Measurements from ENCODE around the gene IFI27L2.
"Not testable (repeated sequence)": the region's sequence is repeated elsewhere in the genome, so short reads cannot be mapped to it uniquely, and the experiment has no call there.

Gene IFI27L2, protein sequence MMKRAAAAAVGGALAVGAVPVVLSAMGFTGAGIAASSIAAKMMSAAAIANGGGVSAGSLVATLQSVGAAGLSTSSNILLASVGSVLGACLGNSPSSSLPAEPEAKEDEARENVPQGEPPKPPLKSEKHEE

DNA sequence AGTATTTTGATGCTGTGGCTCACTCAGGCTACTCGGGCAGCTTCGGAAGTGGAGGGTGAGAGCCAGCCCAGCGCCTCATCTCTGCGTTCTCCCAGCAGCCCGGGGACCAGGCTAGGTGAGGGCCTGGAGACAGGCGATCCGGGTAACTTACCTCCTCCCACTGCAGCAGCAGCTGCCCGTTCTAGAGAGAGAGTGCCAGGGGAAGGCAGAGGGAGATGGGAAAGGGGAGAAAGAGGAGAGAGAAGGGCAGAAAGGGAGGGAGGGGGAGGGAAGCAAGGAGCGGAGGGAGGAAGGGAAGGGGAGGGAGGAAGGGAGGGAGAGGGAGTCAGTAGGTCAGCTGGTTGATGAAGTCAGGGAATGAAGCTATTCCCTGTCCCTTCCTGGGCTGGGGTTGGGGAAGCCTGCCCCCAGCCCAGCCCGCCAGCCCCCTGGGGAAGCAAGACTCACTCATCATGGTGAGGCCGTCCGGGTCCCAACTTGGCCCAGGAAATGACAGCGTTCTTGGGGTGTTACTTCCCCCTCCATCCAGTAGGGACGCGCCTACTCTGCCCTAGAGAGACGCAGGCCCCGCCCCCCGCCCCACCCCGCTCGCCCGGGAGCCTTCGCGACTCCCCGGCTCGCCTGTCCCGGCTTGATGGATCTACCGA is at the start of gene IFI27L2:
Gene IFI27L2 (minus strand): TSS at position 494 of the 647 bp plus-strand sequence. CDS start 40 bp downstream, at position 454.
- peak; percentile 47 for DNase-seq

DNA sequence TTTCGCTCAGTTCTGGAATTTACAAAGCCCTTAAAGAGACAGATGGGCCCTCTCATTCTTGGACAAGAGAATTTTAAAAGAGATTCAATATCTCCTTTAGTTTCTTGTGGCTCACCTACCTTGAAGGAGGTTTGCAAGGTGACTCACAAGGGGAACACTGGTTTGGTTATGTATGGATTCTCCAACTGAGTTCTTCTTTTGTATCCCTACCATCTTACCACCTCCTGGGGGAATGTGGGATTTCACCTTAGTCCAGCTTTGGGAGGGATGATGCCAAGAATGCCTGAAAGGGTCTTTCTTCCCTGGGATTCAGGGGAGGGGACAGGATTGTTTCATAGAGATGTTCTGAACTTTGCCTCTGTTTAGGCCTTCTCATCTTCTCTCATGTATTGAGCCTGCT is 48.4 kb upstream of the IFI27L2 start:
- no peak for DNase-seq

DNA sequence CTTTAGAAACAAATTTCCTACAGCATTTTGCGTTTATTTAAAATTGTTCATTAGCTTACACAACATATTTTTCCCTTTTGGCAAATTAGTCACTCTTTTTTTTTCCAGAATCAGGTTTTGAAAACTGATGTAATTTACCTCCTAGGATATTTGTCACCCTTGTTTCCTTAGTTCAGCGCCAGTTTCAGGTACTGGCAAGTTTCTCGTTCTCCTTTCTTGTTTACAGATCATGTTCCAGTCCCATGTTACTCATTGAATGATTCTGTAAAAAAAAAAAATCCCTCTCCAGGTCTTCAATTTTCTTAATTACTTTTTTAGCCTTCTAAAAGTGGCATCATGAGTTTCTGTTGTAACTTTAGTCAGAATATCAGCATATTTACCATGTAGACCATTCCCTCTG is 47.4 kb upstream of the IFI27L2 start:
- no peak for DNase-seq

DNA sequence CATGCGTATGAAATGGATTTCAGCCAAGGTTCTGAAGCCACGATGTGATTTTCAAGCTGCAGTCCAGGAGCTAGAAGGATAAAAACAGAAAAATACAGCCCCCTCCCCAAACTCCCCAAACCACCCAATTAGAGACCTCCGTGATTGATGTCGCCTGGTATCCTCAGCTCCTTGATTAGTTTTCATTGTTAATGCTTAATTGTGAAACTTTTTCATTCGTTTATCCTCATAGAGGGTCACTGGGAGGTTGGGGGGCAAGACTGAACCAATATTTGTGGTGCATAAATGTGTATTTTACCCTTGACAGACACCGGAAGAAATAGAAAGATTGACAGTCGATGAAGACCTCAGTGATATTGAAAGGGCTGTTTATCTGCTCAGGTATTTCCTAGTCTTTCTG is 46.3 kb upstream of the IFI27L2 start:
- no peak for DNase-seq

DNA sequence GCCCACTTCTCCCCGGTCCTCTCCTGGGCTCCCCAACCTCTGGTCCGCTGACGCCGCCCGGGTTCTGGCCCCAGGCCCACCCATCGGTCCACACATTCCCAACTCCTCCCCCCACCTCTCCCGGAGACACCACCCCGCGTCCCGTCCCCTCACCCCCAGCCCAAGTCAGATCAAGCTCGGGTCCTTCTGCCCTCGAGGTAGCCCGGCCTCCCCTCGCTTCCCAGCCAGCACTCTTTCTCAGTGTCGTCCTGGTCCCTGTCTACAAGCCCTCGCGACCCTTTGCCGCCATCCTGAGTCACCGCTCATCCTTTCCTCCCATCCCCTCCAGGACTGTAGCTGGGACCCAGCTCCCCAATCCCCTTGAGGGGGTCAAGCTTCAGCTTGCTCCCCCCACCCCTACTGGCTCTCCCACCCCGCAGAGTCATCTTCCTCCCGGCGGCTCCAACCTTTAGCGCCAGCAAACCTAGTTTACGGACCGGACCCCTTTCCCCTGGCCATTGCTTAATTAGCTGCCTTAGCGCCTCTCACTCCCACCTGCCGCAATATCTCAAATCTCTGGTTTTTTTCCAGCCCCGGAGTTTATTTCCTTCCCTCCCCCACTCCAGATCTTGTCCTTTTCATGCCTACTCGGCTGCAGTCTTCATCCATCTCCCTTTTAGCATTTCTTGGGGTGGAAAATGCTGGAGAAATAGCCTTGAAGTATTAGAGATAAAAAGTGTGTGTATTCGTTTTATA is 45.8 kb upstream of the IFI27L2 start:
- peak; percentile 7 for DNase-seq

DNA sequence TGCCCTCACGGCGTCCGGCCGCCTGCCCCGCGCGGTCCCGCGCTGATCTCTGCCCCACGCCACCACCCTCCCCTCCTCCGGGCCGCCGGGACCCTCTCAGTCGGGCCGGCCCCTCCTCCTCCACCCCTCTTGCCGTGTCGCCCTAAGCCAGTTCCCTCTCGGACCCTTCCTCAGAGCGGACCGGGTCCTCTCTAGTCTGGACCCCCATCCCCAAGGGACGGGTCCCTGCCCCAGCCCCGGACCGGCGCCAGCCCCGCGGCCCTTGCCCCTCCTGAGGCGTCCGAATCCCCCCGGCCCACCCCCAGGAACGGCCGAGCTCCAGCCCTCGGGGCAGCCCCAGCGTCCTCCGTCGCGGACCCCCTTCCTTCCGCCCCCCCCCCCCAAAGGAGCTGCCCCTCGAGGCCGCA is 45.2 kb upstream of the IFI27L2 start:
- DNase-seq, result no peak

DNA sequence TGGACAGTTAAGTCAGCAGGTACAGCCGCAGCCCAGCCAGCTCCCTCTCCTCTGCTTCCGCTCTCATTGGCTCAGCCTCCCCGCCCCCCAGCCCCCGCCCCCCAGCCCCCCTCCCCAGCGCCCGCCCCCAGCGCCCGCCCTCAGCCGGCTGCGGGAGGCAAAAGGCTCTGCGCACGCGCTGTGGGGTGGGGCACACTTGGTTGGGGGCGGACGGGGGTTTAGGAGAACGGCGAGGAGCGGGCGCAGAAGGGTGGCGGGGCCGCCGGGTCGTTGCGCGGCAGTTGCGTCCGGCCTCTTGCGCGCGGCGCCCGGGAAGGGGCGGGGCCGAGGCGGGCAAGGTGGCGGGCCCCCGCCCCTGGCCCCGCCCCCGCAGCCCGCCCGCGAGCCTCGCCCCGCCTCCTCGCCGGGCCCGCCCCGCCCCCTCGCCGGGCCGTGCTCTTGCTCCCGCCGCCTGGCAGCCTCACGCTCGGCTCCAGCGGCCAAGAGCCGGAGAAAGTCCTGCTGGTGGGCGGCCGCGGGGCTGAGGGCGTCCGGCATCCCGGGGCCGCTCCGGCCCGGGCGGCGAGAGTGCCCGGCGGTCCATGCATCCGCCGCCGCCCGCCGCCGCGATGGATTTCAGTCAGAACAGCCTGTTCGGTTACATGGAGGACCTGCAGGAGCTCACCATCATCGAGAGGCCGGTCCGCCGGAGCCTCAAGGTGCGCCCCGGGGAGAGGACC is 44.6 kb upstream of the IFI27L2 start, which contains the start of gene PPP4R4:
Gene PPP4R4 (plus strand): TSS at position 438 of the 719 bp plus-strand sequence. CDS start 144 bp downstream, at position 582.
- peak; percentile 83 for DNase-seq

DNA sequence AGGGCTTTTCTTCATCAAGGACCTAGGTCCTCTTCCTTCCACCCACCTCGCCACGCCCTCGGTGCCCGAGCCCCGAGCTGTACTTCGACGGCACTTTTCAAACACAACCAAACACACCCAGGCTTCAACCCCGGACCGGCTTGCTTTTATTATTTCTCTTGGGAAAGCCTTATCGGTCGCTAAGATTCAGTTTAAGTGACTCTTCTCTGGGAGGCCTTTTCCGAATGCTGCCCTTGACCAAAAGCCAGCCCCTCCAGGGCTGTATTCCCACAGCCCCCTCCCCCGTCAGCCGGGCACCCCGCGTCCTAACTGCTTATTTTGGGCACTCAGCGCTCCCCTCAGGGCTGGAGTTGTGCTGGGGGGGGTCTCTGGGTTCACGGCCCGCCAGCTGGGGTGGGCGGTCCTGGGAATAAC is 44.1 kb upstream of the IFI27L2 start:
- DNase-seq, result no peak

DNA sequence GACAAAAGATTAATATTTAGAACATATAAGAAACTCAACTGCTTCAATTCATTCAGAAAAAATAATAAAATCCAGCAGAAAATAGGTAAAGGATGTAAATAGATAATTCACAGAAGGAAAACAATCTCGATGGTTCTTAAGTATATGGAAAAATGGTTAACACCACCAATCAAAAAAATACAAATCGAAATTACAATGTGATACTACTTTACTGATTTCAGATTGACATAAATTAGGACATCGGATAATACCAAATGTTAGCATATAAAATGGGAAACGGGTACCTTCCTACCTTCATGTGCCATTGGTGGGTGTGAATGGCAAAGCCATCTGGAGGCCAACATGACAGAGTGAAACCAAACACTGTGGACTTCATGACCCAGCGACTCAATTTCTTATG is 43.1 kb upstream of the IFI27L2 start:
- DNase-seq, result no peak

DNA sequence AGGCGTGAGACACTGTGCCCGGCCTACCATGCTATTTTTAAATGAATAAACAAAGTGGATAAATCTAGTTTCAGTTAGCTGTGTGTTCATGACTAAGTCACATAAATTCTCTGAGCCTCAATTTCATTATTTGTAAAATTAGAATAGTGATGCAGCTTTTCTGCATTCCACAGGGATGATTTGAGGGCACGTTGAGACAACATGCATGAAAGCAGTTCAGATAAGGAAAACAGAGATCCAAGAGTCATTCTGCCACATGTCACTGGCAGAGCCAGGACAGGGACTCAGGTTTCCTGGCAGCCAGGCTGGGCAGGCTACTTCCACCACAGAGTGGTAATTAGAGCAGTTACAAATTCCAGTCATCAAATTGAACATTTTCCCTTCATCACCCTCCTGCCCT is 41.8 kb upstream of the IFI27L2 start:
- no peak for DNase-seq

DNA sequence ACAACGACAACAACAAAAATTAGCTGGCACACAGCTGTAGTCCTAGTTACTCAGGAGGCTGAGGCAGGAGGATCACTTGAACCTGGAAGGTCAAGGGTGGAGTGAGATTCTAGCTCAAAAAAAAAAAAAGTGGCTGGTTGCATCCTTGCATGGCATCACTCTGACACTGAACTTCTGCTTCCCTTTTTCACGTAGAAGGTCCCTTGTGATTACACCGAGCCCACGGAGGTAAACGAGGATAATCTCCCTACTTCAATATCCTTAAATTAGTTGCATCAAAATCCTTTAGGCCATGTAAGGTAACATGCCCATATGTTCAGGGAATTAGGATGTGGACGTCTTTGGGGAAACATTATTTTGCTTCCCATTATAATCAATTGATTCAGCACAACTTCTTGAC is 40.7 kb upstream of the IFI27L2 start:
- DNase-seq, result no peak

DNA sequence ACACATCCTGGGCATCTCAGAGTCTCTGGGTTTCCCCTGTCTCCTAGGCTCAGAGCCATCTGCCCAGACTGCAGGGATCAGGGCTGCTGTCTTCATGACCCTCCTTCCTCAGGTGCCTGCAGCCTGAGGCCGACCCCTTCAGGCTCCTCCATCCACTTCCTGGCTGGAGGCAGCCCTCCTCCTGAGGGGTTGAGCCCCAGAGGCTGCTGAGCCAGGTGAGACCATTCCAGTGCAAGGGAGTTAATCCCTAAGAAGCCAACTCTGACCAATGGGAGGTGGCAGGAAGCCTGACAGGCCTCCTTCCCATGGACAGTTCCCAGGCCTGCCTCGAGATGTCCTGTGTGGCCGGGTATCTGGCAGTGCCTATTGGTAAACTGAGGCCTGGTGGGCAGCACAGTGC is 36.3 kb upstream of the IFI27L2 start:
- DNase-seq, result no peak

DNA sequence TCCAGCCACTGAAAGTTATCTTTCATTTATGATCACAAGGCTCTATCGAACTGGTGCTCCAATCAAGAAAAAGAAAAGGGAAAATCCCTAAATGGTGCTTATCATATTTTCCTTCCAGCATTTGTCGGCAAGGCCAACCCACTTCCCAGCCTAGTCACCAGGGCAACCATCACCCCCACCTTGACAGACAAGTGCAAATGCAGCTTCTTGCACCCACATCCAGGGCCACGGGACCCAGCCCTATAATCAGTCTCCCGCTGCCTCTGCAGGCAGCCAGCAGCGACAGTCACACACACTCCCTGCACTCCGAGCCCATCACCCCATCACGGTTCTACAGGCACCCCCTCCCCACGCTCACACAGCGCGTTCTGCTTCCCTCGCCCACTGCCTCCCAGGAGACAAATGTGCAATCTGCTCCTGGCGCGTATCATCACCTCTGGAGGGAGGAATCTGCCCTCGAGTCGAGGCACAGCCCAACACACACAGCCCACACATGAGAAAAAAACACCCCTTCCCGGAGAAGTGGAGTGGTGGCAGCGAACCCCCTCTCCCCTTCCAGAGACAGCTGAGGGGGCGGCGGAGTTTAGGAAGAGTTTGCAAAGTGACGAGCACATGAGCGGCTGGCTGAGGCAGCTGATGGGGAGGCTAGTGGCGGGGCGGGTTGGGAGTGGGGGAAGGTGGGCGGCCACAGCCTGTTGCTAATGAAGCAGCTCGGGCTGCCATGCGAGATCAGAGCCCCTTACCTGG is 35.5 kb upstream of the IFI27L2 start:
- DNase-seq, result no peak

DNA sequence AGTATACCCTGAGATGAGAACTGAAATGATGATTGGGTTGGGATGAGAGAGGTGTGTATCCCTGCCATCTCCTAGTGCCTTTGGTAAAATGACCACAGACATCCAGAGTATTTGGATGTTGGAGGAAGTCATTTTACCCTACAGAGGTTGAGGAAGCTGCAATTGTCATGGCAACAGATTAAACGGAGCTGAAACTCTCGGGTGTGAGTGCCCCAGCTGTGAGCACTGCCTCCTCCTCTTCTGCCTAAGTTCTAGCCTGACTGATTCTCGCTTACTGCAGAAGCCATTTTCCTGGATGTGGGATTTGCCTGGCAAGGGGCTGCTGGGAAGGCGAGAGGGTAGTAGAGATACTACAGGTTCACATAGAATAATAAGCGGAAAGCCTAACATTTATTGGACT is 34.4 kb upstream of the IFI27L2 start:
- no peak for DNase-seq

DNA sequence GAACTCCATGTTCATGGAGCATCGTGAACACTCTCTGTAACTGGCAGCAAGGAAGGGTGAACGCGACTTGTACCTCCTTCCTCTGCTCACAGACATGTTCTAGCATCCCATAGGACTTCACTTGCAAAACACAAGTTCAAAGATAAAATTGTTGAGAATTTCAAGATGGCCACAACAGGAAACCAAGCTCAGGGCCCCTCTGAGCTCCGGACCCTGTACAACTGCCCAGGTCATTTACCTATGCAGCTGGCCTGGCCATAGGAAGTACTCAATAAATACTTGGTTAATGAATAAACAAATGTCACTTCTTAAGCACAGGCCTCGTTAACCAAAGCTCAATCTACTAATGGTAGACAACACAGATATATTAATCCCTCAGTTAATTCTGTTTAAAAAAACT is 33.1 kb upstream of the IFI27L2 start:
- DNase-seq, result no peak

DNA sequence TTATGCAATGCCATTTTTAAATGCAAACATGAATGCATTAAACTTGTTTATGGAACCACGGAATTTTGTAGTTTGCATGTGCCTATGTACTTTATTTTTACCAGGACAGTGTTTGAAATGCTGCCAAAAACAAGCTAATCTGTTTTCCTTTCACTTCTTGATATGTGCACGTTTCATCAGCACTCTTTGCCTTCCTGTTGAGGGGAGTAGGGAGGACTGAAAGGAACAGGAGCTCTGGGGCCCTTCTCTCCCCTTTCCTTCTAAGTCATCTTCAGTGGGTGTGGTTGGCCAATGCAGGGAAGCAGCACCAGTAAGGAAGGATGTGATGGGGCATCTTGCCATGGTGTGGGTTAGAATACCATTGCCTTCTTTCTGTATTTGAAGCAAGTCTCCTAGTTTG is 32.6 kb upstream of the IFI27L2 start:
- DNase-seq, result no peak

DNA sequence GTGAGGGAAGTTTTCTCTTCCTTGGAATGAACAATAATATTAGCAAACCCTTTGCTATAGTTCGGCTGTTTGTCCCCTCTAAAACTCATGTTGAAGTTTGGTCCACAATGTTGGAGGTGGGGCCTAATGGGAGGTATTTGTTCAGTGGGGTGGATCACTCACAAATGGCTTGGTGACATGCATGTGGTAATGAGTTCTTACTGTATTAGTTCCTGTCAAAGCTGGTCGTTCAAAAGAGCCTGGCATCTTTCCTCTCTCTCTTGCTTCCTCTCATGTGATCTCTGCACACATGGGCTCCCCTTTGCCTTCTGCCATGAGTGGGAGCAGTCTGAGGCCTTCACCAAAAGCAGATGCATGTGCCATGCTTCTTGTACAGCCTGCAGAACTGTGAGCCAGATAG is 31.7 kb upstream of the IFI27L2 start:
- no peak for DNase-seq

DNA sequence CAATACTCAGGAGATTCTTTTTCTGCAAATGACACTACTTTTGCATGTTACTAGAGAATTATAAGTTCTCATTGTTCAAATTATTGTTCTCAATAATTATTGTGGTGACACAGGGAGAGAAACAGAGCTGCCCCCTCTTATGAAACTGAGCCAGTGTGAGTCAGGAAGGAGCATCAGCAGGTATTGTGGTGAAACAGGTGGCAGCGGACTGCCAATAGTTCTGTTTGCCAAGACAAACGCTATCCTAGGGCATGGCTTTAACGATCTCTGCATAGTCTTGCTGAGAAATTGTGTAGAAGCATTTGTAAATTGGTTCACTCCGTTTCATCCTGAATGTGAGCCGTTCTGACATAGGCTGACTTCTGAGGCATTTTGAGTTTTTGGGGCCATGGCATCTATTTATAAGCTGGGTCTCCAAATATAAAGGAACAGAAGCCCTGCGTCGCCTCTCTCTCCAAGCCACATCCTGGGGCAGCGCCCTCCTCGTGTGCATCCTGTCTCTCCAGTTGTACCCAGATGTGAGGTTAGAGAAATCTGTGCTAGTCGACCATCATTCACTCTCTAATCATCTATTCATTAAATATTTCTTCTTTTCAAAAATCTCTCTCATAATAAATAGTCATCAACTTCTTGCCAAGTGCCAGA is 29.0 kb upstream of the IFI27L2 start:
- DNase-seq, result no peak

DNA sequence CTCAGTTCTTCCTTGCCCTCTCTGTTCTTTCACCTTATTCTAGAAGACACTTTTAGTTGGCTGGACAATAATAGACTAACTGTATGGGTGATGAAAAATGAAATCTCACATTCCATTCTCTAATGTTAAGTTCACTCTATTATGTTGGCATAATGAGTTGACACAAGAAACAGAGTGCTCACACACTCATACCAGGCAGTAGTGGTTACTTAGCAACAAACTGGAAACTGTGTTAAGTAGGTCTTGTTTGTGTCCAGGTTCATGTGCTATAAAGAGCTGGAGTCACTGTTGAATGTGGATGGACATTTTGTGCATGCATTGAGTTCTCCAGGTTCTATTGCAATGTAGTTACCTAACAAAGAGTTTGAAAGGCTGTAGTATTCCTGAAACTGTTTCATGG is 27.8 kb upstream of the IFI27L2 start:
- DNase-seq, result peak; percentile 36

DNA sequence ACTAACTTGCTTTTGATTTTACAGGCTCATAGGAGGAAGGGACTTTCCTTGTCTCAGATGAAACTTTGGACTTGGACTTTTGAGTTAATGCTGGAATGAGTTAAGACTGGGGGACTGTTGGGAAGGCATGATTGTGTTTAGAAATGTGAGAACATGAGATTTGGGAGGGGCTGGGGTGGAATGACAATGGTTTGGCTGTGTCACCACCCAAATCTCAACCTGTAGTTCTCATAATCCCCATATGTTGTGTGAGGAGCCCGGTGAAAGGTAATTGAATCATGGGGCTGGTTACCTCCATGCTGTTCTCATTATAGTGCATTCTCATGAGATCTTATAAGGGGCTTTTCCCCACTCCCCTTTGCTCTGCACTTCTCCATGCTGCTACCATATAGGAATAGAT is 26.7 kb upstream of the IFI27L2 start:
- not testable (repeated sequence) for DNase-seq

DNA sequence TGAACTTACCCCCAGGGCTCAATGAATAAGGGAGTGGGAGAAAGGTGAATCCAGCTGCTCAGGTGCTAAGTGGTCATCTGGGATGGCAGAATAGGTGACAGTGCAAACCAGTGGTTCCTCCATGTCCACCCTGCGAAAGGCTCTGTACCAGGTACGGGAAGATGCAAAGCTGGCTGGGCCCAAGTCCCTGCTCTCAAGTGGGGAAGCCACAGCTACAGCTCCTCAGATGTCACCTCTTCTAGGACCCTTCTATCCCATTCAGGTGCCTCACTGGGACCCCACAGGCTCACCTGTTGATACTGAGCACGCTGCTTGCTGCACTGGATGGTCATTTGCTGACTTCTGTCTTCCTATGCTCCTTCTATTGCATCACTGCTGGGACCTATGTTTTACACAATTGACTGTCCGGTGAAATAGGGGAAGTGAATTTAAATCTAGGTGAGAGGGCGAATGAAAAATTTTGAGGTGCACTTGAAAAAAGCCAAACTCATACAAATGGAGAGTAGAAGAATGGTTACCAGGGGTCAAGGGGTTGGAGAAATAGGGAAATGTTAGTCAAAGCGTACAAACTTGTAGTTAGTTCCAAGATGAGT is 24.4 kb upstream of the IFI27L2 start:
- no peak for DNase-seq

DNA sequence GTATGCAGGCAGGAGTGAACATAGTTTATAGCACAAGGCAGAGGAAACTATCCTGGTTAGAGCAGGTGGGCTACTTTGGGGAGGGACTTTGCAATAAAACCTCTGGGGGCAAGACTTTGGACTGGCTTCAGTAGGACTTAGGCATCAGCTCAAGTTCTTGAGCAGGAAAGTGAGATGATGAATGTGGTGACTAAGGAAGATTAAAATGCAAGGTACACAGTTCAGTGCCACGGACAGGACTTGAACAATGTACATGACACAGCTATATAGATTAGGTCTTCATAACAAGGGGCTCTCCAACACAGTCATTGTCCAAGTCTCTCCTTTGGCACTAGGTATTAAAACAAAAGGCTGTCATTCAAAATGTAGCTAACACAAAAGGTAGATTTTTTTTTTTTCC is 23.3 kb upstream of the IFI27L2 start:
- no peak for DNase-seq

All from NCI-H1092 treated with DMSO at 0.1 percent for 48 hours (cell line).